ENCODE measurements around the gene SLC5A6.

DNA sequence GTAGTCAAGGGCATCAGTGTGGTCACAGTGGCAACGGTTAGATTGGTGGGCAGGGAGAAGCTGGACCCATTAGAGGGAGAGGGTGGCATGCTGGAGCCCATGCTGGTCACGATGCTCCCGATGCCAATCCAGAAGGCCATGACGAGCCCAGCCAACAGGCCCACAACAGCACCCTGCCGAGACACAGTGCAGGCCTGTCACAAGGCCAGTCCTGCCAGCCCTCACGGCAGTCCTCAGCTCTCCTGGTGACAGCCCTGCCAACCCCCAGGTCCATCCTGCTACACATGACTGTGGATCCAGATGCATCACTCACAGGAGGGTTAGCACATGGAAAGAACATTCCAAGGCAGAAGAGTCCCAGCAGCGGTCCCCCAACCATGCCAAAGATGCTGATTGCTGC, 10.4 kb downstream of the SLC5A6 start:
- TF ChIP-seq CTCF (IDR thresholded peaks at IDR 0.05) = no peak
- no peak for TF ChIP-seq ZFX (IDR thresholded peaks at IDR 0.05; ENCODE audit: borderline replicate concordance)
